HG02938 (cell line): Measurements from ENCODE around the gene B3GNT8.
"Not testable (repeated sequence)": the region's sequence is repeated elsewhere in the genome, so short reads cannot be mapped to it uniquely, and the experiment has no call there.

ENCODE experiments used
- ATAC-seq: cut with Tn5 transposase; IDR thresholded peaks from one replicate; pipeline ENCODE4 v1.9.1; 2021; ENCODE audit warnings: mild to moderate bottlenecking, moderate library complexity; ENCODE audit not compliant: unreplicated experiment

Gene B3GNT8

DNA sequence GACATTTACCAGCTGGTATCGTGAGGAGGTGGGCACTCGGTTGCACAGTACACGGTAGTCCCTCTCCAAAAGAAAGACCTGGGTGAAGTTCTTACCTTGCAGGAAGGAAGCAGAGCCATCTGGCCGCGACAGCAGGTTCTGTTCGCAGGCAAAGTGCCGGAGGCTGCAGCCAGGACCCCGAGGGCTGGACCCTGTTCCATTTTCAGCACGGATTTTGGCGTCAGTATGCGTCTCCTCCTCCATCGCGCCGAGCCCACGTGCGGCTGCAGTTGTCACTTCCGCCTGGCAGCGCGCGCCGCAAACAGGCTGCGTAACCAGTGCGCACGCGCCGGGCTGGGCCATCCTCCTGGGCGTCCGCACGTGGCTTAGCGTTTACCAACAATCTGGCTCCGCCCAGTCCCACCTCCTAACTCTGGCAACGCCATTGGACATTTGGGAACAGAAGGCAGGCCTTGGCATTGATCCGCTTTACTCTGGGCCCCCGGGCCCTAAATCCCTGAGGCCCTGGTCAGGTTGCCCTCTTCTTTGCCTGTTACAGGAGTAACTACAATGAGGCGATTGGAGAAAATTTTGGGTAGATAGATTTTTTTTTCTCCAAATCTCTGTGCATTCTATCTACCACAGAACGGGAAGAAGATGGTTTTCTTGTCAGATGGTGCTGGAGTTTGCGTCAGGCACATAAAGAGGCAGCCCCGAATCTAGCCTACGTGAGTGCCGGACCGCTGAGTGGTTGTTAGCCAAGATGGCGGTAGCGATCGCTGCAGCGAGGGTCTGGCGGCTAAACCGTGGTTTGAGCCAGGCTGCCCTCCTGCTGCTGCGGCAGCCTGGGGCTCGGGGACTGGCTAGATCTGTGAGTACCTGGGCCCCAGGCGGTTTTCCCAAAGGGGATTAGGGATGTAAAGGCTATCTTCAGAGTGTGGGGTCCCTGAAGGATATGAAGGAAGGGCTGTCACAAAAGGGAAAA, 29.8 kb downstream of the B3GNT8 start, which contains the start of the genes BCKDHA and EXOSC5:
Gene BCKDHA (plus strand): TSS at position 733 of the 964 bp plus-strand sequence. CDS start 10 bp downstream, at position 743.
Gene EXOSC5 (minus strand): TSS at position 274 of the 964 bp plus-strand sequence. CDS start 31 bp downstream, at position 243.
- ATAC-seq: peak; percentile 74

DNA sequence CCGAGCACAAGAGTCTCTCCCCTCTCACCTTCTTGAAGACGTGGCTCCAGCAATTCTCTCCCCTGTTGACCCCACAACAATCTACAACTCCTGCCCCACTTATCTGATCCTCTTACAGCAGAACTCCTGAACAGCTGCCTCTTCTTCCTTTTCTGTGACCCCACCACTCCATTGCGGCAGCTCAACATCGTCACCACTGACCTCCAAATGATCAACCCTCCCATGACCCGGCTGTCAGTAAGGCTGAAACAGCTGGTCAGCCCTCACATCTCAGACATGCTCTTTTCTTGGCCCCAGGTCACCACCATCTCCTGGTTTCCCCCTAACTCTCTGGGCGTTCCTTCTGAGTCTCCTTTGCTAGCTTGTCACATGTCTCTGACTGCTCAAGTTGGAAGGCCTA, 31.8 kb downstream of the B3GNT8 start:
- no peak for ATAC-seq

- ATAC-seq: no peak
These were observed 34.4 kb downstream of the B3GNT8 start for GRCh38 chr19:41392775-41393174.

GRCh38 chr19:41391618-41392017, 35.6 kb downstream of the B3GNT8 start:
- ATAC-seq: no peak

DNA sequence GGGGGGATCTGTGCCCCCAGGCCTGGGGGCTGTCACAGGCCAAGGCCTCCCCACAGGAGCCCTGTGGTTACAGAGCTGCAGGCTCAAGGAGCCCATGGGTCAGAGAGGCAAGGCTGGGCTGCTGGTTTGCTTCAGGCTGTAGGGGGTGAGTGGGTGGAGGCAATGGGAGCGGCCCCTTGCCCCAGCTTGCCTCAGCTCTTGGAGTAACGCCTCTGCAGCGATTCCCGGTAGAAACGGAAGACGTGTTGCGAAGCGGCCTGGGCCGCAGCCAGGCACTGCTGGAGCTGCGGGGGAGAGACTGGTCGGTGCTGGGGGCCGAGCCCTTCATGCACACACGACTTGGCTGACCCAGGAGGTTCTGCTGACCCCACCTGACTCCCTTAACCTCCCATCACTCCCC, 40.7 kb downstream of the B3GNT8 start:
- no peak for ATAC-seq

- no peak for ATAC-seq
These were observed 42.8 kb downstream of the B3GNT8 start for GRCh38 chr19:41384351-41384750.

DNA sequence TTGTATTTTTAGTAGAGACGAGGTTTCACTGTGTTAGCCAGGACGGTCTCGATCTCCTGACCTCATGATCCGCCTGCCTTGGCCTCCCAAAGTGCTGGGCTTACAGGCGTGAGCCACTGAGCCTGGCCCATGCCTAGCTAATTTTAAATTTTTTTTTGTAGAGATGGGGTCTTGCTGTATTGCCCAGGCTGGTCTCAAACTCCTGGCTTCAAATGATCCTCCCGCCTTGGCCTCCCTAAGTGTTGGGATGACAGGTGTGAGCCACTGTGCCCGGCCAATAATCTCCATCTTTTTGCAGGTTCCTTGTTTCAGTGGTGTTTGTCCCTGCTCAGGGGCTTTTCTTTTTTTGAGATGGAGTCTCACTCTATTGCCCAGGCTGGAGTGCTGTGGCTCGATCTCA, 45.6 kb downstream of the B3GNT8 start:
- not testable (repeated sequence) for ATAC-seq

- ATAC-seq: no peak
These were observed 49.0 kb downstream of the B3GNT8 start for GRCh38 chr19:41377977-41378709.

DNA sequence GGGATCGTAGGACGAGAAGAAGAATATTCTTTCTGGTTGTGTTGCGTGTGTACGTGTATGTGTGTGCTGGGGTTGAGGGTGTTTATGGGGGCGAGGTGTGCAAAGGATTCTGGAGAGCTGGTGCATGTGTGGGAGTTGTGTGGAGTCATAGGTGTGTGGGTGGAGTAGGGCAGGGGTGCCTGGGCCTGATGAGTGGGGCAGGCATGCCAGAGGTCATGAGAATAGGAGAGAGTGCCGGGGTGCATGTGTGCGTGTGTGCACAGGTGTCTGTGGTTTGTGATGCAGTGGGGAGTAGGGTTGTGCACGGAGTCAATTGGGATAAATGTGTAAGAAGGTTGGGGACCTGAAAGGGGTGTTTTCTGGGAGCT, 50.2 kb downstream of the B3GNT8 start:
- no peak for ATAC-seq

GRCh38 chr19:41376241-41376997, 50.8 kb downstream of the B3GNT8 start, which contains the start of gene TMEM91:
TSS of gene TMEM91 (plus strand) at chr19:41376533. CDS start at chr19:41378310, 1,777 bp downstream.
- ATAC-seq: no peak
